Retinal pigment epithelial cell (primary cell): ENCODE measurements around the gene DLGAP4.

ENCODE experiments used
- DNase-seq: peaks from one replicate; pipeline ENCODE4 v3.0.0-alpha.2; 2010; ENCODE audit warnings: low read depth
- H3K4me3 ChIP-seq: 2 replicates; pipeline ENCODE4 v1.5.1; 2011; ENCODE audit warnings: mild to moderate bottlenecking, low read length, control low read depth, moderate library complexity
- CTCF ChIP-seq: conservative IDR thresholded peaks from 2 replicates; pipeline ENCODE4 v1.5.1; 2011; ENCODE audit warnings: low read depth, low read length, control low read depth, inconsistent platforms

Gene DLGAP4

DNA sequence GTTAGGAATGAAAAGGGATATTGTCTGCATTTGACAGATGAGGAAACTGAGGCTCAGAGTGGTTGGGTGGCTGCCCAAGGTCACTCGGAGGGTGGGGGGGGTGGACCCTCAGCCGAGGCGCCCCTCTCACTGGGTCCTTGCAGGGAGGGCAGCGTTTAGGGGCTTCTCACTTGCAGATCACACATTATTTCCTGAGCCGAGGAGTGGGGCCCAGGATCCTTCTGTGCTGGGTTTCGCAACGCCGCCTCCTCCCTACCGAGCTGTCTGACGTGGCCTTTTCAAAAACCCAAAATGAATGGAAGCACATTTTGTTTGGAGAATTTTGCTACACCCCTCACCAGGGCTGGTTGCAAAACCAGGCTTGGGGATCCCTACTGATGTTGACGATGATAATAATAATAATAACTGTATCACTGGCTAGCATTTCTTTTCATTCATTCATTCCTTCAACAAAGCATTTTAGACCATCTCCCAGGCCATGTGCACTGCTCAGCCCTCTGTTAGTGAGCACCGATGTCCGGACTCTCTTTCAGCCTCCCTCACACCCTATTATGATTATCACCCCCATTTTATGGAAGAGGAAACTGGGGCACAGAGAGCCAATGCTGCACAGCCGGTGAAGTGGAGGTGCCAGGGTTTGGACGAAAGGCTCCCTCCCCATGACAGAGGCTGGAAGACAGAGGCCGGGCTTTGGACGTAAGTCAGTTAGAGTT is 5.2 kb downstream of the DLGAP4 start:
- DNase-seq, result no peak
- no peak for TF ChIP-seq CTCF
- no peak overlapping the region for H3K4me3 ChIP-seq

GRCh38 chr20:36311854-36312723 is 6.0 kb downstream of the DLGAP4 start:
- no peak for TF ChIP-seq CTCF
- no peak for DNase-seq
- no peak overlapping the region for H3K4me3 ChIP-seq

DNA sequence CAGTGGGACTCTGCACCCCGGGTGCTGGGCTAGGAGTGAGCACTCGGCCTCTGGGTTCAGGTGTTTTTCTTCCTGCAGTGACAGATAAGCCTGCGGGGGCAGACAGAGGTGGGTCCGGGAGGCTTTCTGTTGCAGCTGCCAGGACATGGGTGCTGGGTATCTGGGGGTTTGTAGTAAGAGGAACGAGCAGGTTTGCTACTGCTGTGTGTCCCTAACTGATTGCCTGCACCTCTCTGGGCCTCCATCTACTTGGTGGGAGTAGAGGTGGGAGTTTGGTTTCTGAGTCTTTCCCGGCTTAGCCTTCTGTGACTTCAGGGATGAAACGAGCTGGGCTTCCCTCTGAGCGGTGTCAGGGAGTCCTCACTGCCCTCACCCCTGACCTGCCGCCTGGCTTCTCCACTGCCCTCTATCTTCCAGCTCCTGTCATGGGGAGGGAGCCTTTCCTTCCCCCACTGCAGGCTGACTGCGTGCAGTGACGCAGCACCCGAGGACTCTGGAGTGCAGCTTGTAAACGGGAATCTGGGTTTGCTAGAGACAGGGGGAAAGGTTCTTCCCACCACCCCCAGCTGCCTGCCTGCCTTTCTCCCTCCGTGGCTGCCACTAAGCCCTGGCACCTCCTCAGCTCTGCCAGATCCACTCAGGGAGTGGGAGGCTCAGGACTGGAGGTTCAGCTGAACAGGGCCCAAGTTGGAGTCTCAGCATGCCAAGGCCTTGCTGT is 6.7 kb downstream of the DLGAP4 start:
- TF ChIP-seq CTCF, result no peak
- no peak for DNase-seq
- H3K4me3 ChIP-seq, result no peak overlapping the region

- TF ChIP-seq CTCF, result no peak
- H3K4me3 ChIP-seq, result no peak overlapping the region
- DNase-seq, result no peak
These were observed 7.3 kb downstream of the DLGAP4 start for GRCh38 chr20:36313476-36313875.

DNA sequence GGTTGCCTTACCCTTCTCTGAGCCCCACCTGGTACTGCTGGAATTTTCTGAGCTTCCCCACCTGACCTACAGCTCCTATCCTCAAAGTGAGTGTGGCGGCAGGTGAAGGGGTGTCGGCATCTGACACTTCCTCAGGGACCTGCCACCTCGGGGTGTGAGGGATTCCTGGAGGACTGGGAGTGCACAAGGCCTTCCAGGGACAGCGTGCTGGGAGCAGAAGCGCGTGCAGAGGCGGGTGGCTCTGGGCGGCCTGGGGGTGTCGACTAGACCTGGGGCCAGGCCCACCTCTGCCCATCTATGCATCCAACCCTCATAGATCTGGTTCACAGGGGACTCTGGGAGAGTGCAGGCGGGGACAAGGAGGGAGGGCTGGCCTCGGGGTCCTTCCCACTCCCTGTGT is 7.8 kb downstream of the DLGAP4 start:
- TF ChIP-seq CTCF, result no peak
- no peak for DNase-seq

DNA sequence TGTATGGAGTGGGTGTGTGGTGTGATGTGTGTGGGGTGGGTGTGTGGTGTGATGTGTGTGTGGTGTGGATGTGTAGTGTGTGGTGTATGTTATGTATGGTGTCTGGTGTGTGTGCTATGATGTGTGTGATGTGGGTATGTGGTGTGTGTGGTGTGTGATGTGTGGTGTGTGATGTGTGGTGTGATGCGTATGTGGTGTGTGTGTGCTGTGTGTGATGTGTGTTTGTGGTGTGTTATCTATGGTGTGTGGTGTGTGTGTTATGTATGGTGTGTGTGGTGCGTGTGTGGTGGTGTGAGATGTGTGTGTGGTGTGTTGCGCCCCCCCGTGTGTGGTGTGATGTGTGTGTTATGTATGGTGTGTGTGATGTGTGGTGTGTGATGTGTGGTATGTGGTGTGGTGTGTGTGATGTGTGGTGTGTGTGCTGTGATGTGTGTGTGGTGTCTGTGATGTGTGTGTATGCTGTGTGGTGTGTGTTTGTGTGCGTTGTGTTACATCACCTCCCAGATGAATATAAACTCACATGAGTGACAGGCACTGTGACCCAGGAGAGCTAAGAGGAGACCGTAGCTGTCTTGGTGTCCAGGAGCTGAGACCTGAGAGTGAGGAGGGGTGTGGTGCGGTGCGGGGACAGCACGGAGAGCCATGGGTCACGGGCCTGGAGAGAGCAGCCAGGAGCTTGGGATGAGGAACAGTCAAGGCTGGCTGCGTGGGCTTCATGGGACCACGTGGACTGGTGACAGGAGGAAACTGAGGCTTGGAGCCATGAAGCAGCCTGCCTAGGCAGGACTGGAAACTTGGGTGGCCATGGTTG is 8.8 kb downstream of the DLGAP4 start:
- DNase-seq, result no peak
- no peak overlapping the region for H3K4me3 ChIP-seq
- no peak for TF ChIP-seq CTCF

More for the DNA sequence above, 7.8 kb downstream of the DLGAP4 start:
- no peak overlapping the region for H3K4me3 ChIP-seq
